Renal cortical epithelial cell (primary cell): ENCODE data around the gene EFNA3. TPM values are rescaled to one million over a fixed set of nuclear protein-coding genes. Genes with fewer than 3 reads are reported as not detected.

Experiments used
- DNase-seq: peaks from one replicate; pipeline ENCODE4 v3.0.0-alpha.2; 2011; ENCODE audit warnings: low read depth
- total RNA-seq: library from RNA; depleted of rRNA; stranded (reverse); fragments of >200 nt; gene quantifications from 2 replicates; pipeline ENCODE4 v1.2.3, GENCODE V29; 2014

Gene EFNA3
- total RNA-seq, 1 donor from 2014 or later: 2.4 TPM

- DNase-seq: no peak
Observed at GRCh38 chr1:155066777-155067176, 11.9 kb upstream of the EFNA3 start.

GRCh38 chr1:155068599-155068998 lies 10.0 kb upstream of the EFNA3 start:
- DNase-seq: no peak

GRCh38 chr1:155069551-155070157 lies 9.0 kb upstream of the EFNA3 start:
- no peak for DNase-seq

DNA sequence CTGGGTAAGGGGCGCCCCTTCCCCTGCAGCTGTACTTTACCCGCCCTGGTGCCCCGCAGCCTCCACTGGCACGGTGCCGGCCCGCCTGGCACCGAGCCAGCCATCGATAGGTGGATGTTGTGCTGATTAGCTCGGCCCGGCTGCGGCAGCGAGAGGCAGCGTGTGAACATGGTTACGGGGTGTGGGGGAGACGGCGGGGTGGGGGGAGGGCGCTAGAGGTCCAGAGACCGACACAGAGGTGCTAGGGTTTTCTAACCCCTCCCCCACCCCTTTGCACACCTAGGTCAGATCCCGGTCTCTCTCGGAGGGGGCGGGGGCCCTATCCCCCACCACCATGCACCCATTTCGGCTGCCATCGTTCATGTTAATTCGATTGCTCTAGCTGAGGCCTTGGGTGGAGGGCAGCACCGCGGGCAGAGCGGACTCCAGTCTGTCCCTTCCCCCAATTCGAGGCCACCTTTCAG lies 8.4 kb upstream of the EFNA3 start:
- no peak for DNase-seq

DNA sequence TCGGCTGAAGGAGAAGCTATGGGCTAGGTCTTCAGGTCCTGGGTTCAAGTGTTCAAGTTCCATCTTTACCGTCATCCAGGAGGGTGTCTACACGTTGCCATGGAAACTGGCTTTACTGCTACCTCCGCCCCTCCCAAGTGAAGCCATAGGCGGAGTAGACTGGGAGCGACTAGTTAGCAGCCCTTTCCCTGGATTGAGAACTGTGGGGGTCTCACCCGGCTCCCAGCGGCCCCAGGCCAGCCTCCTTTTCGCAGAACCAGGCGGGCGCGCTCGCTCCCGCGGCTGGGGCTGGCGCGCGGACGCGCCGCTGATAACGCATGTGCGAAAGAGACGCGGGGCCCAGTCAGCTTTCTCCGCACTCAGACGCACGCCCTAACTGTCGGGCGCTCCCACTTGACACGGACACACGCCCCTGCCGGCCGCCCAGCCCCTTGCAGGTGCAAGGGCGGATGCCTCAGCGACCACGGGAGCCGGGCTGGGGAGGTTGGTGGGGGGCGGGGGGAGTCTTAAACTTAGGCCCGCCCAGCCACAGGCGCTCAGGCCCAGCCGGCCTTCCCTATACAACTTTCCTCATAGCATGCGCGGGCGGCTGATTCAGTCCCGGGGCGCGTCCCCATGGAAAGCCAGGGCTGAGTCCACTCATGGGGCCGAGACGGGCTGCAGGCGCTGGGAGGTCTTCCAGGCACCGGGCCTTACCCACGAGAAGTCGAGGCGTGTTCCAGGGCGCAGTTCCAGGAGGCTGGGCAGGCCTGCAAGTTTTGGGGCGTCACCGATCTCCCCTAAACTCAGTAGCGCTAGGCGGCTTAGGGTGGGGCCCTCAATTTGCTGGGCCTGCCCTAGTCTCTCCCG lies 7.7 kb upstream of the EFNA3 start:
- no peak for DNase-seq

DNA sequence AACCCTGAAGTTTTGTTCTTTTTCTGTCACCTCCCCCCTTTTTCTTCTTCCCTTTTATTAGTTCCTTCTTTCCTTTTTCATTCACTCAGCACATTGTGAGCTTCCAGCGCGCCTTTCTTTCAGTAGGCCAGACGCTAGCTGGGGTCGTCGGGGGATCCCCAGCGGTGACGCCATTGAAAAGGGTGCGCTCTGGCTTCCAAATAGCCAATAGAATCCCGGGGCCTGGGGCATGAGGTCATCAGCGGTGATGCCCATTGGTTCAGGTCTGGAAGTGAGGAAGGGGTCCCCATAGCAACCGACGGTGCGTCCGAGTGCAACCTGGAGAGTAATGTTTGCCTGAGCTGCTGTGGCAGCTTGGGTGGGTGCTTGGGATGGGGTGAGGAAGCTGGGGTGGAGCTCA lies 6.9 kb upstream of the EFNA3 start:
- DNase-seq: no peak

DNA sequence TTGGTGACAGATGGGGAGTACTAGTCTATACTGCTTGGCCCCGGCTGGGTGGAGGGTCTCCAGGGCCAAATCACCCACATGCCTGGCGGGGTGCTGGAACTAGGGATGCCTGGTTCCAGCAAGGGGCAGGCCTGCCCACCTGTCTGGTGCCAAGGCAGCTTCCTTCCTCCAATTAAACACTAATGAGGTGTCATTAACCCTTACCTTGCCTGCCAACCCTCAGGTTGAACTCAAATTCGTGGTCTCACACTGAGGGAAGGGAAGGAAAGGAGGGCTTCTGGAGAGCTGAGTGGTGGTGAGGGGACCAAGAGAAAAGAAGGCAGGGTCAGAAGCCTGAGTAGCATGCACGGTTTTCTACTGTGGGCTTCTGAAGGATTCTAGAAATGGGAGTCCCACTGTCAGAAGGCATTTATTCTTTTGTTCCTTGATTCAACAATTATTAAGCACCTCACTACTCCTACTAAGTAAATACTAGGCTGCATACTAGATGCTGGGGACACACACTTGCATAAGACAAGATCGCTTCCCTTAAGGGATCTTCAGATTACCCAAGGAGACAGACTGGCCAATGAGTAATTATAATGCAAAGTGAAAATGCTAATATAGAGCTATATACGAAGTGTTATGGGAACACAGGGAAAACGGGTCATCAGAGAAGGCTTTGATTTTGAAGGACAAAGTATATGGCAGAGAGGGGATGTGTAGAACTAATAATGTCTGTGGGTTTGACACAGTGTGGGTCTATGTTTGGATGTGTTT lies 5.9 kb upstream of the EFNA3 start:
- no peak for DNase-seq

DNA sequence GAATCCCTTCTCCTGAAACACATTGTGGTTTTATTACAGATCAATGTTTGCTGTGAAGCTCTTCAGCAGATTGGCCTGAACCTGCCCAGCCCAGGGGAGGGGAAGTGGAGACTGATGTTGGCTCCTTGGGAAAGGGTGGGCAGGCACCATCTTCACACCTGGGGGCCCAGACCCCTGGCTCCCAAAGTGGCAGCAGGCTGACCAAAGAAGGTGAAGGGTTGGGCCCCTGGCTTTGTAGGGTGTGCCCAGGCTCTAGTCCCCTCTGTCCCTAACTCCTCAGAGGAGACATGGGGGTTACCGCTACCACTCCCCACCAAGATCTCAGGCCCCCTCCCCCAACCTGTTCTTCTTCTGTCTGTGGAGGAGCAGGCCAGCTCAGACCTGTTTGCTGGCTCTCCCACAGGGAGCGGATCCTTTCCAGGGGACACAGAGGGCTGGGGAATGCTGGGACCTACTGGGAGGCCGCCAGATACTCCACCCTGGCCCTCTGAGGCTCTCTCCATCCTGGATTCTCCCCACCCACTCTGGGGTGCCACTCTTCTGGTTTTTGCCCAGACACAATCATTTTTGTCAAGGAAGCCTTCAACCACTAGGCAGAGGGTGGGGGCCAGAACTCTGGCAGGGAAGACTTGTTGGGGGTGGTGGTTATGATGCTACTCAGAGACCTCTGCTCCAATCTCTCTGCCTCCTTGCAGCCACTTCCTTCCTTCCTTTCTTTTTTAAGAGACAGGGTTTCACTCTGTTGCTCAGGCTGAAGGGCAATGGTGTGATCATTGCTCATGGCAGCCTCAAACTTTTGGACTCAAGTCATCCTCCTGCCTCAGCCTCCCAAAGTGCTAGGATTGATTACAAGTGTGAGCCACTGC lies 5.0 kb upstream of the EFNA3 start:
- no peak for DNase-seq

GRCh38 chr1:155075535-155075934 lies 3.1 kb upstream of the EFNA3 start:
- no peak for DNase-seq

GRCh38 chr1:155076371-155076770 lies 2.3 kb upstream of the EFNA3 start:
- DNase-seq: no peak

- no peak for DNase-seq
Observed at GRCh38 chr1:155077346-155077745, 1.3 kb upstream of the EFNA3 start.

- DNase-seq: no peak
Observed at GRCh38 chr1:155077758-155078445, 735 bp upstream of the EFNA3 start.

DNA sequence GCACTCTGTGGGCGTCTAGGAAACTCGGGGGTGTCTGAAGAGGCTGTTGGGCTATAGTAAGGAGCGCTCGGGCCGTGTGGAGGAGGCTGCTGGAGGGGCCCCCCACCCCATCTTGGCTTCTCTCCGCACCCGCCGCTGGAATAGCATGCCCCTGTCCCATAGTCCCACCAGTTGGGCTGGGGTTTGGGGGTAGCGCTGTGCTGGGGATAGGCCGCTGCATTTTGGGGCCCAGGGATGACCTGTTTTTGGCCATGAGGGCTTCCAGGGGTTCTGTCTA lies 511 bp downstream of the EFNA3 start:
- no peak for DNase-seq

DNA sequence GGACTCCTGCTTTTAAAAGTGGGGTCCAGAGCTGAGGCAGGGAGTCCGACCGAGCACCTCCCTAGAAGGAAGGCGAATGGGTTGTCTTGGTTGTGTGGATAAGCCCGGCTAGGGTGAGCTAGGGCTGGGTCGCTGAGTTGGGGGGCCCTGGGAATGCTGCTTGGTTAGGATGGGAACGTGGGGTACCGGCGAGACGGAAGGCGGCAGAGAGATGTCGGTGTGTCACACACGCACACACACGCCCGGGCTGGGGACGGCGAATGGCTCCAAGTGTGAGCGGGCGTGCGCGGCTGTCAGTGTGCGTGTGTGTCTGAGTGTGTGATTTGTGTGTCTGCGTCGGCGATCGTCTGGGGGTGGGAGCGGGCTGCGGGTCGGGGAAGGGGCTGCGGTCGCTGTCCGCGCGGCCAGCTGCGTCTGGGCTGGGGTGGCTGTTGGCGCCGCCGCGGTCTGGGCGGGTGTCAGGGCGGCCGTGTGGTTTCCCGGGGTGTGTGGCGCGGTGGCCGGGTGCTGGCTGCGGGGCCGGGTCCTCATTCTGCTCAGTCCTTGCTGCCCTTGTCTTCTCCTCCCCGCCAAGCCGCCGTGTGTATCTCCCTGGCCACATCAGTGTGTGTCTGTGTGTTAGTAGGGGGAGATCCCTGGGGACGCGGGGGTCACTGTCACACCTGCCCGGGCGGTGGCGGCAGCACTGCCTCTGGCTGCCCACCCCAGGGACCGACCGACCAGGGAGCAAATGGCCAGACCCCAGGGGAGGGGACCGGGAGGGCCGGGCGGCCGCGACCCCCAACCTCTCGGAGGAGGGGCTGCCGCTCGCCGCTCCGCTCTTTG lies 1.1 kb downstream of the EFNA3 start:
- no peak for DNase-seq

GRCh38 chr1:155080312-155081228 lies 1.9 kb downstream of the EFNA3 start:
- no peak for DNase-seq

DNA sequence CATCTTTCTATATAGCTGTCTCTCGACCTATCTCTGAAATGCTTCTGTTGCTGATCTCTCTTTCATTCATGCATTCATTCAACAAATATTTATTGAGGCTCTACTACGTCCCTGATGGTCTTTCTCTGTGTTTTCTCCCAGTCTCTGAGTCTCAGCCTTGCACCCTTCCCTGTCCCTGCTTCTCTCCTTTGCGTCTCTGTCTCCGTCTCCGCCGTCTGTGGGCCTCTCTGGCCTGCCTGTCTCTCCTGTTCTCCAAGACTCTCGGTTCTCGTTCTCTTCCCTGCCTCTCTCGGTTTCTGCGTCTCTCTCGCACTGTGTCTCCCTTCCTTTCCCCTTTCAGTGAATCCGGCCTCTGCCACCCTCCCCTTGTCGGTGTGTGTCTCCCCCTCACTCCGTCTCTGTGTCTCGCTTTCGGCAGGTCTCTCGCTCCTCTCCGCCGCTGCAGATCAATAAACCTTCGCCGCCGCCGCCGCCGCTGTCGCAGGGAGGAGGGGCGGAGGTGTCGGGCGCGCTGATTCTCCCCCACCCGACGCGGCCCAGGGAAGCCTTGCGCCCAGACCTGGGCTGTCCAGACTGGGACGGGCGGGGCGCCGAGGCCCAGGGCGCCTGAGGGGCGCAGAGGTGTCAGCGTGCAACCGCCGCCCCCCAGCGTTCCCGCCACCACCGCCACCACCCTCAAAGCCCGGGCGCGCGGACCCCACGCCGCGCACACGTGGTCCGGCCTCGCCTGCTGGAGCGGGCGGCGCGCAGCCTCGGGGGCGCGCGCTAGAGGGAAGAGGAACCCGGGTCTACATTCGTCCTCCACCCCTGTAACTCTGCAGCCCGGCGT lies 3.0 kb downstream of the EFNA3 start:
- DNase-seq: no peak

DNA sequence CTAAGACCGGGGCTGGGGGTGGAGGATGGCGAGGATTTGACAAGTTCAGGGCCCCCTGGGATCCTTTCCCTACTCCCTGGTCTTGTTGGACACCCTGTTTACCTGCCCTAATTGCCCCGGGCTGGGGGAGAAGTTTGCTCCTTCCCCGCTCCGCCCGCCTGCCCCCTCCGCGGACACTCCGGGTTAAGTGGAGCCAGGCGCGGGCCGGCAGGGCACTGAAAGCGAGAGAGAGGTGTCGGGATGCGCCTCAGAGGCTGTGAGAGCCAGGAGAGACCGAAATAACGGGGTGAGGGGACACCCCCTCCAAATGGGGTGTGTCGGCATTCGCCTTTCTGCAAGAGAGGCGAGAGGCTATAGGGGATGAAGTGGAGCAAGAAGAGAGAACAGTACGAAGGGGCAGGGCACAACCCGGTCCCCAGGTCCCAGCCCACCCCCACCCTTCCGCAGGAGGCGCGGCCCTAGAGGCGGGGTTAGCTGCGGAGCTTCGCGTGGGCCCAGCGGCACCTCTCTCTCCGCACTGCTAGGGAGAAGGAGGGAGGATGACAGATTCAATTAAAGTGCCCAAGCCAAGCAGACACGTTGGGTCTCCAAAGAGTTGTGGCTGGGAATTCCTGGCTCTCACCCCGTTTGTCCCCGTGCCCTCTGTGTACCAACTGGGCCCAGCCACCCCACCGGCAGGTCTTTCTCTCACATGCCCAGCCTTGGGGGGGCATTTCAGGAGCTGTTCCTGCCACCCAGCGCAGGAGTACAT lies 3.8 kb downstream of the EFNA3 start:
- DNase-seq: no peak

DNA sequence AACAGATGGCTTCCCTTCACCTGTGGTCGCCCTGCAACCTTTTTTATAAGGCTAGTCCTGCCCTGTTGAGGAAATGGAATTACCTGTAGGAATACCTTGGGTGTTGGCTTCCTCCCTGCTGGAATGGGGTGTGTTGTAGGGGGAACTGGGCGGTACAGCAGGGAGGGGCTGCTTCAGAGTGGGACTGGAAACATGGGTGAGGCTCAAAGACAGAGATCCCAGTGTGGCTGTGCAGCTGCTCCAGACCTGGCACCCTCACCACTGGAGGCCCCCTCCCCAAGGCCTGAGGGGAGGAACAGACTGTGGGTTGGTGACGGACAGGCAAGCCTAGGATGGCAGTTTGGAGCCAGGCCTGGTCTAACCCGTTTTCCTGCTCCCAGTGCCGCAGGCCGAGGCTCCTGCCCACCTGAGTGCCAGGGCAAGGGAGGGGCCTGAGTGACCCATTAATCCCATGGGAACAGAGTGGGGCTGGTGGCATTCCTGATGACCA lies 4.5 kb downstream of the EFNA3 start:
- no peak for DNase-seq
